GM21786 (cell line): ENCODE data around the gene TLCD5.

ENCODE experiments used
- ATAC-seq: cut with Tn5 transposase; IDR thresholded peaks from one replicate; pipeline ENCODE4 v1.9.1; 2021; ENCODE audit not compliant: unreplicated experiment

The TLCD5 gene

DNA sequence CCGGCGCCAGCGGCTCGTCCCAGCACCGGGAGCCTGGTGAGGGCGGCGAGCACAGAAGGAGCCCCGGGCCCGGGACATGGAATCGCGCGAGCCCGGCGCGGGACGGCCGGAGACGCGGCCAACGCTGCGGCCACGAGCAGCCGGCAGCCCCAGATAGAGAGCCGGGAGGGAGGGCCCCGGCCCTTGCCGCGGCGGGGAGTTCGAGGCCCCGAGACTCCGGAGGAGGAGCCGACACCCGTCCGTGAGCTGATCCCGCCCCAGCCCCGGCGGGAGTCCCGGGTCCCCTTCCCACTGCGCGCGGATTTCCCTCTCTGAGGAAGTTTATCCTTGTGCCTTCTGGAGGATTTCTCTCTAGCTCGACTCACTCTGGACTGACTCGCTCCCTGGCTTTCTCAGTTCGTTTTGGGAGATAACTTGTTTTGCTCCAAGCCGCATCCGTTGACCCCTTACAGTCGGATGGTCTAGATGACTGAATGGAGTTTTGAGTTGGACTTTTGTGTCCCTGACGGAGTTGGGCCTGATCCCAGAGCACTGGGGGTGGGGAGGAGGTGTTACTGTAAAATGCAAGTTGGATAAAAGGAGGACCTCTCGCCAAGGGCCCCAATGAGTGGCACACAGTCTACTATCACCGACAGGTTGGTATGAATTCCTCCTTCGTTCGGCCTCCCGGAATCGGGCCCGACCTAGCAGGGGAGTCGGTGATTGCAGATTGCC, 11.7 kb downstream of the TLCD5 start:
- peak; percentile 25 for ATAC-seq

DNA sequence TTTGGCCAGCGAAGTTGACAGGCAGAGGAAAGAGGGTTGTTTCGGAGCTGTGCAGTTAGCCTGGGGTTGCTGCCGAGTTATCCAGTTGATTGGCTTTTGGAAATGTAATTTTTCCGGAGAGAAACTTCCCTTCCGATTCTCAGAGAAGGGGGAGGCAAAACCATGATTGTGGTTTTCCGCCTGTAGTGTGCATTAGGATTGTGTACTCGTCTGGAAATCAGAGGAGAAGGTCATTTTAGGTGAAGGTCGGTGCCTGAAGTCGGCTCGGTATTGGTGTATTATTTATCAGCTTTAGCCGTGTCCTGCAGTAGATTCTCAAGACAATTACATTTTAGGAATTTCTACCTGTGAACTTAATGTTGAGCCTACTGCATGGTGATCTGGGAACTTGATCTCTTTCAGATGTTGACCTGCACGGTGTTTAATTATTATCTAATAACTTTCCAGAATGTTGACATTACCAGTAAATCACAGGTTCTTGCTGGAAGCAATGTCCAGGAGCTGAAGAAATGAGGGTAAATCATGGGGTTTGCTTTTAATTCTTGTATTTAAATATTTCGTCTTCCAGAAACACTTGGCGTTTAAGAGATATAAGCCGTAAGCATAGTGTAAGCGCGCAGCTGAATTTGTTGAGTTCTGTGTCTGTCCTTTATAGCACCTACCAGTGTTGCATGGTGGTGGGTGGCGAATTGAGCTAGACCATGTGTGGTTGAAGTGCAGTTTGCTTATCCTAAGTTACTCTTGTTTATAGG, 12.4 kb downstream of the TLCD5 start:
- ATAC-seq = no peak

DNA sequence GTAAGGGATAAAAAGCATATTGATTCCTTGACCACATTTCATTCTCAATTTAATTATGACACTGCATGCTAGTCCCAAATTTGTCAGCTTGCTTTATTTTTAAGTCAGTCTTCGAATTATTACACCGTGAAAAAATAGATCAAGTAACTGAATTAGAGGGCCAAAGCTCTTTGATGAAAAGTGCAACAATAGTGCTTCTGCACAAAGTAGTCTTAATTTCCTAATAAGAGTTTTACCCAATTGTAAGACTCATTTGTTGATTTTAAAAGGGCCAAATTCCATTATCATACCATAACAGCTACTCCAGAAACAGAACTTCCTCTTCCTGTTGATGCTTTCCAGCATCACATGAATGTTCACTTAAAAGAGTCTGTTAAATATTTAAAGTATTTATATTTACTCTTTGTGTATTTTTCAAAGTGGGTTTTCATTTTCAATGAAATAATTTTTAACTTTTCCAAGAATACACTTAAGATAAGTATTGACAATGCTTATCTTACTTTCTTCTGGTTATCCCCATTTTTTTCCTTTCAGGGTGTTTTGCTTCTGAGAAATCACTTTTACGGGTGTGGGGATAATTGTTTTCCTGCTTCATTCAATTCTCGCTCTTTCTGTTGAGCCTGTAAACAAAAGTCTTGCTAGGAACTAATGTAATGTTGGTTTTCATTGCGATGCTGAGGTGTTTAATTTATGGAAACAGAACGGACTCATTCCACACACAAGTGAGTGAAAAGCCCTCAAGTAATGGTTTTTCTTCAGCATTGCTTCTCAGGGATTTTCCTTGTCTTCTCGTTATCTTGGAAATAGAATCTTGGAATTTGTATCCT, 13.2 kb downstream of the TLCD5 start:
- ATAC-seq = no peak

GRCh38 chr11:120339394-120339890, 14.3 kb downstream of the TLCD5 start:
- no peak for ATAC-seq

GRCh38 chr11:120340529-120340928, 15.4 kb downstream of the TLCD5 start:
- ATAC-seq = no peak

GRCh38 chr11:120342226-120342625, 17.1 kb downstream of the TLCD5 start:
- ATAC-seq = no peak

DNA sequence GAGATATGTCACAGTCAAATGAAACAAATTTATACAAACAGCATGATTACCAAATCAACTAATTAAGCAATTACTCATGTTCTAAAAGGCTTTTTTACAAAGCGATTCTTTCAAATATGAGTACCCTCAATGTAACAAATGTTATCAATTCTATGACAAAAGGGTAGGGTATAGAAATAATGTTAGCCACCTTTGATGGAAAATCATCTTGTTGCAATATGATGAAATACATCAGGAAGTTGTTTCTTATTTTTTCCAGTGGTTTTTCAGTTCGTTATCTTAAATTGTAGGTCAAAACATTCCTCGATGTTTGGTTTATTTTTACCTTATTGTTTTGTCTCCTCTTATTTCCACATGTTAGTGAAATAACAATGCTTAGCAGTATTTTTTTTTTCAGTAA, 17.6 kb downstream of the TLCD5 start:
- no peak for ATAC-seq

DNA sequence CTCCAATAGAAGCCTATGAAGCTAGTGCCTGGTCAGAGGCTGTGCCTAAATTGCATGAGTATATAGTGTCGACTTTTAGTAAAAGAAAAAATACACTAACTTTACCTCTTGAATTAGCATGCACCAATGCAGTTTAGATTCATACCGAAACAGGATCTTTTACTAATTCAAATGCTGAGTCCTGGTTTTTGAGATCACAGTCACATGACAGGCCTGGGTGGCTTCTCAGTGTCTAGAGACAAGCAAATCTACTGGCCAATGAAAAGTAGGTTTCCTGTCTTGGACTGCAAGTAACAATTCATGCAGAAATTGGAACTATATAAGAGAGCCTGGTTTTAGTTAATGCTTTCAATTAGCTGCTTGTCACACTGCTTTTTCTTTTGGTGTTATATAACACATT, 18.3 kb downstream of the TLCD5 start:
- ATAC-seq = peak; percentile 61

- peak; percentile 84 for ATAC-seq
These were observed 19.4 kb downstream of the TLCD5 start for GRCh38 chr11:120344302-120345004.

- no peak for ATAC-seq
These were observed 21.1 kb downstream of the TLCD5 start for GRCh38 chr11:120346233-120346632.

- no peak for ATAC-seq
These were observed 25.5 kb downstream of the TLCD5 start for GRCh38 chr11:120350637-120351036.

DNA sequence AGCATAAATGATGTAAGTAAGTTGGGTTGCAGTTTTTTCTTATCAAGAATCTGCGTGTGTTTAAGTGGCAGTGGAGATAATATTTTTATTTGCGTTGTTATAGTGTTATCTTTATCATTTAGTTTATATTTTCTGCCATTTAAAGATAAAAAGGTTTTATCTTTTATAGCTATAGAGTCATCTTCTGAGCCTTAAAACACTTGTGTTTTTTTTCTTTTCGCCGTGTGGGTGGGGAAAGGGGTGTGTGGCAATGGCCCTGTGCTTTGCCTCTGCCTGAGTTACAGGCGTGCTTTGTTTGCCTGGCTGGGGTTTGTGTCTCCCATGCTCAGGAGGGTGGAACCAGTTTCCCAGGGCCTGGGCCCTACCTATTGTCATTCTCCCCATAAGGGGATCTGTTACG, 27.3 kb downstream of the TLCD5 start:
- no peak for ATAC-seq

DNA sequence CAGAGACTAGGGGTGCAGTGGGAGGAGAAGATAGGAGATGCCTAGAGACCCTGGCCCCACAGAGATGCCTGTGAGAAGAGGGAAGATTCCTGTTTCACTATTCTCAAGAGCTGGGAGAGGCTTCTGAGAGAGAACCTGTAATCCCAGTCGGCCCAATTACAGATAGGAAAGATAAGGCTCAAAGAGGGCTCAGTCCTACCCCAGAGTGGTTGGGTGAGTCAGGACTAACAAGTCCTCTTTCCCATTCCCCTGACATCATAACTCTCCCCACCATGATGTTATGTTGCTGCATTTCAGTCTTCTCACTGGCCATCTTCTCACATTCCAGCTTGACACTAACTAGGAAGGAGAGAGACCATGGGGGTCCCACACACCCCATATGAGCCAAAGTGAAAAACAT, 29.0 kb downstream of the TLCD5 start:
- no peak for ATAC-seq

DNA sequence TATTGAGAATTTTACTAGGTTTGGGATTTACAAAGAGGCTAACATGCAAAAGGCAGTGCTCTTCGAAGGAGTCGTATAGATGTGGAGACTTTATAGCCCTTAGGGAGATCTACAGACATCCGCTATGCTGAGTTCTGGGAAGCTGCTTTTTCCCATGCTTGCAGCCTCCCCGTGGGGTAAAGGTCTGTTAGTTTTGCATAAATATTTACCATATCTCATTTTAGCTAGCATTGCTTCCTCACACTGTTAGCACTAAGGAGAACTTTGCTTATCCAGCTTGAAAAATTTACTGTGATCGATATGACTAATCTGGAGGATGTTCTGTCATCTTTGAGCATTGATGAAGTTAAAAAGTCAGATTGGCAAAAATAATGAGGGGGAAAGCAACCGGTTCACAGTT, 29.7 kb downstream of the TLCD5 start:
- ATAC-seq = no peak

DNA sequence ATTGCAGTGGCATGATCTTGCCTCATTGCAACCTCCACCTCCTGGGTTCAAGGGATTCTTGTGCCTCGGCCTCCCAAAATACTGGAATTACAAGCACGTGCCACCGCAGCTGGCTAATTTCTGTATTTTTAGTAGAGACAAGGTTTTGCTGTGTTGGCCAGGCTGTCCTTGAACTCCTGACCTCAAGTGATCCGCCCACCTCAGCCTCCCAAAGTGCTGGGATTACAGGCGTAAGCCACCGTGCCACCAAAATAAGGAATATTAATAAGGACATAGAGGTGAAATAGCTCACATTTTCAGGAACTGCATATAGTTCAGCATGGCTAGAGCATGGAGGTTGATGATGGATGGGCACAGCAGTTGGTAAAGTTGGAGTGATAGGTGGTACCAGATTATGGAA, 32.5 kb downstream of the TLCD5 start:
- ATAC-seq = no peak

DNA sequence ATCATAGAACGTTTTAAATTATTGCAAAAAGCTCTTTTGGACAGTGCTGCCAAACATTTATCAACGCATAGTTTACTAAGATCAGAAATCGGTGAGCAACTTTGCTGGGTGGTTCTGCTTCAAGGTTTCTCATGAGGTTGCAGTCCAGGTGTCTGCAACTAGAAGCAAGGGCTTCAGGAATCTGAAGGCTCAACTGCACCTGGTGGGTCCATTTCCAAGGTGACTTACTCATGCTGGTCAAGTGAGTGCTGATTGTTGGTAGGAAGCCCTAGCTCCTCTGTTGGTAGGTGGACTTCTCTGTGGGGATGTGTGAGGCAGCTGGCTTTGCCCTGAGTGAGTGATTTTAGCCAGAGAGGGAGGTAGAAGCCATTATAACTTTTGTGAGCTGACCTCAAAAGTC, 33.6 kb downstream of the TLCD5 start:
- ATAC-seq = no peak

- ATAC-seq = no peak
These were observed 38.3 kb downstream of the TLCD5 start for GRCh38 chr11:120363436-120363835.

DNA sequence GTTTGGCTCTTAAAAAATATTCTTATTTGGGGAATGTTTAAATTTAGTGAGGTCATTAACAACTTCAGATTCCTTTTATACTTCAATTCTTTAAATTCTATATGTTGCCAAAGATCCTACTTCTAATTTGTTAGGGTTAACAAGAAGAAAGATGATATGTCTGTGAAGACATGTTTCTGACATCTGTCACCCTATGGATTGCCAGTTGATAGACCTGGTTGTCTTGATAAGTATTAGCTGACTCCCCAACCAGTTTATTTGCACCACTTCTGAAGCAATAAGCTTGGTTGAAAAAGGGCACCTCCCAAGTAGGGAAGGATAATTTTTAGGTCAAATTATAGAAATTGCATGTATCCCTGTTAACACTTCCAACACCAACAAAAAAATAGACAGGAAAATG, 40.4 kb downstream of the TLCD5 start:
- ATAC-seq = no peak

DNA sequence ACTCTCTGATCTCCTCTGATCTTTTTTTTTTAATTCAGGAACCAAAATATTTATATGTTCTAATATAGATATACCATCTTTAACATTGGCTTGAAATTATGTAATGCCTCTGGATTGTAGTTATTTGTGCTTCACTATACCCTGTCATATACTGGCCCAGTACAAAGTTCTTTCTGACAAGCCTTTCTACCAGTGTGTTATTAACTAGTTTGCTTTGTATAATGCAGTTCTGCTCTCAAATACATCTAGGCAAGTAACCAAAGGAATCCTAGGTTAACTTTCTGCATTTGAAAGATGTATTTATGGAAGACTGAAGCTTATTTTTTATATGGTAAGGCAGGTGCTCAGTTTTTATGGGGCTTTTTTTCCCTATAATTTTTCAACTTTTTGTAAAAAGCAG, 47.2 kb downstream of the TLCD5 start:
- no peak for ATAC-seq

DNA sequence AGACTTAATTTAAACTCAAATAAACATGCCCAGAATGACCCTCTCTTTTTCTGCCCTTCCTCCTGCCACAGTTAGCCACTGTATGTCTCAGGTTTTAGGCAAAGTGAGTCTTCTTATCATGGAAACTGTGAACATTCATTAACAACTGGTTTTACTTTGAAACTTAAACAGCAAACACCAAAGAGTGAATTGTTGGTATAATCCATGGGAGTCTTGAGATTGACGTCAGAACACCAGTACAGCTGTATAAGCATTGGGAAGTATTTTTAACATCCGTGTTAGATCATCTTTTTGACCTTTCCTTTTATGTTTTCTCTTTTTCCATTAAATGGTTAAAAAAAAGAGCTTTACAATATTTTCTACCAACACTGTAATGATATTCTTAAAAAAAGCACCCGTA, 50.0 kb downstream of the TLCD5 start:
- ATAC-seq = no peak

- ATAC-seq = no peak
These were observed 51.6 kb downstream of the TLCD5 start for GRCh38 chr11:120376547-120377182.
